Epithelial cell of esophagus (primary cell): Measurements from ENCODE around the gene NPRL2.
A peak's percentile ranks its signal among the peaks of the same experiment; 100 is the strongest.

Experiments used
- DNase-seq: peaks from one replicate; pipeline ENCODE4 v3.0.0; 2010; ENCODE audit warnings: low read depth
- H3K4me3 ChIP-seq: 2 replicates; pipeline ENCODE4 v1.5.1; 2011; ENCODE audit warnings: mild to moderate bottlenecking, low read length, control low read depth
- CTCF ChIP-seq: IDR thresholded peaks from 2 replicates; pipeline ENCODE4 v1.5.1; 2011; ENCODE audit warnings: low read depth, mild to moderate bottlenecking, low read length, control low read depth, inconsistent platforms; ENCODE audit not compliant: insufficient read depth; ENCODE audit errors: missing control alignments

NPRL2 gene

GRCh38 chr3:50350527-50351322 is at the start of gene NPRL2, which contains the start of gene CYB561D2:
TSS of gene NPRL2 (minus strand) at chr3:50350775. CDS start at chr3:50350652, 123 bp downstream.
TSS of gene CYB561D2 (plus strand) at chr3:50350862. CDS start at chr3:50351434, 572 bp downstream.
- no peak for TF ChIP-seq CTCF
- H3K4me3 ChIP-seq = peak within 1 kb of the TSS; percentile 88
- DNase-seq = peak; percentile 97

- DNase-seq = peak; percentile 94
- no peak for TF ChIP-seq CTCF
- H3K4me3 ChIP-seq = no peak overlapping the region
These were observed 45.9 kb upstream of the NPRL2 start for GRCh38 chr3:50396502-50396901.

- no peak for DNase-seq
These were observed 44.7 kb upstream of the NPRL2 start for GRCh38 chr3:50395070-50395860.

GRCh38 chr3:50393061-50393460 is 42.5 kb upstream of the NPRL2 start:
- no peak for TF ChIP-seq CTCF
- H3K4me3 ChIP-seq = no peak overlapping the region
- DNase-seq = no peak

More at GRCh38 chr3:50395070-50395860, 44.7 kb upstream of the NPRL2 start:
- no peak for TF ChIP-seq CTCF
- no peak overlapping the region for H3K4me3 ChIP-seq

GRCh38 chr3:50392101-50392715 is 41.6 kb upstream of the NPRL2 start:
- no peak for TF ChIP-seq CTCF
- H3K4me3 ChIP-seq = no peak overlapping the region
- no peak for DNase-seq

DNA sequence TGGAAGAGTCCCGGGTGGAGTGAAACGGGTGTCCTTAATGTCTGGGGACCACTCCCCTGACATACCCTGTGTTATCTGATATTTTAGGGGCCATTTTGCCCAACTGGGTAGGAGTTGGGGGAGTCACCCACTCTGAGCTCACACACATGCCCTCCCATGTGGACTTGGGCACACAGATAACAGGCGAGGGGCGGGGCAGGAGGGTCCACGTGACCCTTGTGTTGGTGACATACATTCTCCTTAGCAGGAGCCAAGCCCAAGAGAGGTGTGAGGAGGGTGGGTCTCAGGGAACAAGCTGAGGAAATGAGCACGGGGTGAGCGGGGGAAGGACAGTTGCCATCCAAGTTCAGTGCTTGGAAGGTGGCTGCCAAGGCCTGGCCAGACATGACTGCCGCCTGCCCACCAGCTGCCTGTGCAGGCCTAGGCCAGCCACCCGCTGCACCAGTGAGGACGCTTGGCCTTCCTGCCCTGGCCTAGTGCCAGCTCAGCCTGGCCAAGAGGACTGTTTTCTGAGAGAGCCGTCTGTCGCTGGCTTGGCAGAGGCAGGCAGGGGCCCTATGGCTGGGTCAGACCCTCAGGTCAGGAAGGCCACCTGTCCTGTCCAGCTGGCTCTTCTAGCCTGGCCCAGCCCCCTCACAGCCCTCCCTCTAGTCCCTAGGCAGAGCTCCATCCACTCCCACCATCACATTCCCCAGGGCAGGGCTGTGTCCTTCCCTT is 40.1 kb upstream of the NPRL2 start:
- peak; percentile 73 for DNase-seq
- no peak overlapping the region for H3K4me3 ChIP-seq
- no peak for TF ChIP-seq CTCF
